ENCODE data around the gene PAX8.

Gene PAX8

DNA sequence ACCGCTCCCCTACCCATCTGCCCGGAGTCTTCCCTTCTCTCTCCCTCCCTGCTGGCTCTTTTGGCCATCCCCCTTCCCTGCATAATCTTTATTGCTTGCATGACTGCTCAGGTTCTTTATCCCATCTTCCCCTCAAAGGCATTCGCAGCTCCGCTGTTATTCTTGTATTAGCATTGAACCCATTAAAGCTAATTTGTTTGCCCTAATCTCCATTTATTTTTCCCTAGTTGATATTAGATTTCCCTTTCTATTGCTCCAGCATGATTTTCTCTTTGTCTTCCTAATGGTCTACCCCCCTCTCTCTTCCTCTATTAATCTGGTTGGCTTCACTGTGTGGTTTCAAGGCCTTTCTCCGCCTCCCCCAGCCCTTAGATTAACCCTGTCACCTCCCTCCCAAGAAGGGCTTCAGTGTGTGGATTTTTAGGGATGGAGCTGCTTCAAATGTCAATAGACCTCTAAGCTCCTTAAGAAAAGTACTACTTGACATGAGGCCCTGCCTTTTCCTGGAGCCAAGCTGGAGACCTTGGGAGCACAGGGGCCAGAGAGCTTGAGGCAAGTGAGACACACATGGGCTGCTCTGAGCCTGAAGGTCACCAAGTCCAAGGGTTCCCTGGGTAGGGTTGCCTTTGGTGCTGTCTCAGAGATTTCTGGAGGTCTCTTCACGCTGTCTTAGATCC is 20.1 kb downstream of the PAX8 start:
- no peak overlapping the region for H3K4me3 Mint-ChIP-seq
- no peak overlapping the region for H3K27ac Mint-ChIP-seq
- no peaks in the 10 kb centered on the region for H3K9me3 Mint-ChIP-seq
- peaks cover 32% of the 10 kb centered on the region for H3K36me3 Mint-ChIP-seq
- H3K4me1 Mint-ChIP-seq: peaks cover 8% of the 10 kb centered on the region
- no peaks in the 10 kb centered on the region for H3K27me3 Mint-ChIP-seq
- no peak for ATAC-seq

DNA sequence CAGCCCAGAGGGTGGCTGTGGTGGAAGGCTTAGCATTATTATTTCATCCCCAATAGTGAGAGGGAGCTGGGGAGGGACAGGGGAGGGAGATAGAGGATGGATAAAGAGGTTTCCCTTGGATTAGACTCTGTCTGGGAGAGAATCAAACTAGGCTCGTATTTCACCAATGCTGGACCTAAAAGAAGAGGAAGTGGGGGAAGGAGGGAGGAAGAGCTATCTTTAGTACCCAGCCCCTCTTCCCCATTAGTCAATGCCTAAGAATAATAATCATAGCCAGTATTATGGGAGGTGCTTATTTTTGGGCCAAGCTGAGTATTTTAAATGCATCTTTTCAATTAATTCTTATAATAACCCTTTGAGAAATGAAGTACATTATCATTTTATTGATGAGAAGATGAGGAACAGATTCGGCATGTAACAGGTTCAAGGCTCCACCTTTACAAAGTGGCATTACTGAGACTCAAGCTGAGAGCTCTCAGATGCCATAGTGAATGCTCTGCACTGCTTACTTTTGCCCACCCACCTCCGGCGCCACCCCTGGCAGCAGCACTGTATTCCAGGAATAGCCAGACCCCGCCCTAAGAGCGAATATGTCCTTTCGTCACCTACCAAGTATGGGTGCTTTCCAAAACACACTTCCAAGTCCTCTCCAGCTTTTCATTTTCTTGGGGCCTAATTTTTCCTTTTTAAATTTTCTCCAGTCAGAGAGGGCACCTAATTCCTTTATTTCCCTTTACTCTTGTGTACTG is 21.0 kb downstream of the PAX8 start:
- no peak for ATAC-seq
- Mint-ChIP-seq H3K4me1 (peaks cover 8% of the 10 kb centered on the region), H3K27ac (no peak overlapping the region), H3K36me3 (peaks cover 32% of the 10 kb centered on the region), H3K9me3 (no peaks in the 10 kb centered on the region), H3K27me3 (no peaks in the 10 kb centered on the region), H3K4me3 (no peak overlapping the region)

GRCh38 chr2:113255140-113256070 is 23.3 kb downstream of the PAX8 start:
- H3K4me3 Mint-ChIP-seq: no peak overlapping the region
- peaks cover 27% of the 10 kb centered on the region for H3K36me3 Mint-ChIP-seq
- no peaks in the 10 kb centered on the region for H3K9me3 Mint-ChIP-seq
- ATAC-seq: no peak
- H3K27me3 Mint-ChIP-seq: no peaks in the 10 kb centered on the region
- peaks cover 20% of the 10 kb centered on the region for H3K4me1 Mint-ChIP-seq
- no peak overlapping the region for H3K27ac Mint-ChIP-seq

- Mint-ChIP-seq H3K9me3 (no peaks in the 10 kb centered on the region), H3K4me3 (no peak overlapping the region), H3K4me1 (peaks cover 21% of the 10 kb centered on the region), H3K36me3 (peaks cover 21% of the 10 kb centered on the region), H3K27ac (no peak overlapping the region), H3K27me3 (no peaks in the 10 kb centered on the region)
- no peak for ATAC-seq
Measured at GRCh38 chr2:113253453-113253852, 25.3 kb downstream of the PAX8 start.

- H3K36me3 Mint-ChIP-seq: peaks cover 13% of the 10 kb centered on the region
- H3K27me3 Mint-ChIP-seq: no peaks in the 10 kb centered on the region
- no peaks in the 10 kb centered on the region for H3K9me3 Mint-ChIP-seq
- H3K4me1 Mint-ChIP-seq: peaks cover 17% of the 10 kb centered on the region
- H3K27ac Mint-ChIP-seq: no peak overlapping the region
- ATAC-seq: no peak
- H3K4me3 Mint-ChIP-seq: no peak overlapping the region
Measured at GRCh38 chr2:113252047-113252590, 26.6 kb downstream of the PAX8 start.

- Mint-ChIP-seq H3K4me1 (peaks cover 13% of the 10 kb centered on the region), H3K27ac (peak overlapping the region; percentile 38), H3K4me3 (no peak overlapping the region), H3K9me3 (no peaks in the 10 kb centered on the region), H3K36me3 (peaks cover 7% of the 10 kb centered on the region), H3K27me3 (no peaks in the 10 kb centered on the region)
- ATAC-seq: no peak
Measured at GRCh38 chr2:113251118-113251517, 27.6 kb downstream of the PAX8 start.

- Mint-ChIP-seq H3K36me3 (no peaks in the 10 kb centered on the region), H3K27me3 (no peaks in the 10 kb centered on the region), H3K4me1 (peaks cover 13% of the 10 kb centered on the region), H3K9me3 (no peaks in the 10 kb centered on the region), H3K4me3 (no peak overlapping the region), H3K27ac (no peak overlapping the region)
- ATAC-seq: peak; percentile 75
Measured at GRCh38 chr2:113248997-113249770, 29.5 kb downstream of the PAX8 start.

- peaks cover 12% of the 10 kb centered on the region for H3K4me1 Mint-ChIP-seq
- no peaks in the 10 kb centered on the region for H3K27me3 Mint-ChIP-seq
- no peaks in the 10 kb centered on the region for H3K9me3 Mint-ChIP-seq
- no peak overlapping the region for H3K27ac Mint-ChIP-seq
- H3K4me3 Mint-ChIP-seq: no peak overlapping the region
- no peak for ATAC-seq
- peaks cover 6% of the 10 kb centered on the region for H3K36me3 Mint-ChIP-seq
Measured at GRCh38 chr2:113246606-113247005, 32.1 kb downstream of the PAX8 start.

GRCh38 chr2:113245276-113245711 is 33.4 kb downstream of the PAX8 start:
- H3K9me3 Mint-ChIP-seq: no peaks in the 10 kb centered on the region
- peaks cover 8% of the 10 kb centered on the region for H3K4me1 Mint-ChIP-seq
- no peaks in the 10 kb centered on the region for H3K27me3 Mint-ChIP-seq
- no peak overlapping the region for H3K27ac Mint-ChIP-seq
- no peak overlapping the region for H3K4me3 Mint-ChIP-seq
- peaks cover 12% of the 10 kb centered on the region for H3K36me3 Mint-ChIP-seq
- ATAC-seq: no peak

DNA sequence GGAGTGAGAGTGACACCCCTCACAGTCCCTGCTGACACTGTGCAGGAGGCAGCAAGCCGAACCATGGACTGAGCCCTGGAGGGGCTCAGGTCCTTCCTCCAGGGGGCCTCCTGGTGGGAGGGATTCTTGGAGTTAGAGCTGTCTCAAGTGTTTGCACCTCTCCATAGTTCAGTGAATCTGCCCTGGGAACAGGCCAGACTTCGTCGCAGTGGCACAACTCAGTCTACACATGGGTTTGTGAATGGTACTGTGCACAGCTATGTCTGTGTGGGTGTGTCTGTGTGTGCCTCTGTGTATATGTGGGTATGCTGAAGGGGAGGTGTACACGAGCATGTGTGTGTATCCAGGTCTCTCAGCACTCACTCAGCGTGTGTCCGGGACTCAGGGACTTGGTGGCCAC is 36.4 kb downstream of the PAX8 start:
- no peak overlapping the region for H3K27ac Mint-ChIP-seq
- H3K36me3 Mint-ChIP-seq: peaks cover 12% of the 10 kb centered on the region
- no peak for ATAC-seq
- H3K4me1 Mint-ChIP-seq: peaks cover 8% of the 10 kb centered on the region
- H3K4me3 Mint-ChIP-seq: no peak overlapping the region
- no peaks in the 10 kb centered on the region for H3K9me3 Mint-ChIP-seq
- no peaks in the 10 kb centered on the region for H3K27me3 Mint-ChIP-seq

DNA sequence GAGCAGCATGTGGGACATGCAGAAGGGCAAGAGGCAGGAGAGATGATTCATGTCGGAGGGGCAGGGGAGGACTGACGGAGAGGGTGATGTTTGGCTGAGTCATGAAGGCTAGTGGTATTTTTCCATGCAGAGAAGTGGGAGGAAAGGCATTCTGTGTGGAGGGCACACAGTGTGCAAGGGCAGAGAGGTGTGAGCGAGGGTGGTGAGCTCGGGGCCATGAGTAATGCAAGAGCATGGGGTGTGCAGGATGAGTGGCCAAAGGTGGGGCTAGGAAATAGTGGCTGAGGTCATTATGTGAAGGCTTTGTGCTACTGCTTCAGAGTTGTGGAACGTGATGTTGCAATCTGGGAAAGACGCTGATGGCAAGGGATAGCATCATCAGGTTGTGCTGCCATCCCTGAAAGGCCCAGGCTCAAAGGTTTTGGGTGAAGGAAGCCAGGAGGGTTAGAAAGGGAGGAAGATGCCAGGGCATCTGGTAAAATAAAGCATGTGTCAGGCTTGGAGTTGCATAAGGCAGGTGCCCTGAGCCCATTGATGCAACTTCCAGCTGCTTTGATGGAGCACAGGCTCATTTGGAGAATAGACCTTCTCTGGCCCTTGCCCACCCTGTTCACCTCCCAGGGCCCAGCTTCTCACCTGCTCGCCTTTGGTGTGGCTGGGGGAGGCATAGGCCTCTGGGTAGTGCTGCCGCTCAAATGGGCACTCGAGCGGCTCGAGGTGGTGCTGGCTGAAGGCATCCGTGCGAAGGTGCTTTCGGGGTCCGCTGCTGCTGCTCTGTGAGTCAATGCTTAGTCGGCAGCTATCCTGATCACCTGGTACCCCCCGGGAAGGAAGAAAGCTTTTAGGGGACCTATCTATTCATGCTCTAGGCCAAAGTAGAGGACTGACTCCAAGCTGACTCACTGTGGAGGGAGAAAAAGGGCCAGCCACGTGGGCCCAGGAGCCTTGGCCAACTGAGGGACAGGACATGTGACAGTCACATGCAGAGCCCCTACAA is 37.5 kb downstream of the PAX8 start:
- Mint-ChIP-seq H3K27me3 (no peaks in the 10 kb centered on the region), H3K9me3 (no peaks in the 10 kb centered on the region), H3K4me1 (peaks cover 15% of the 10 kb centered on the region), H3K27ac (peak overlapping the region; percentile 19), H3K4me3 (no peak overlapping the region), H3K36me3 (peaks cover 12% of the 10 kb centered on the region)
- ATAC-seq: peak; percentile 52

DNA sequence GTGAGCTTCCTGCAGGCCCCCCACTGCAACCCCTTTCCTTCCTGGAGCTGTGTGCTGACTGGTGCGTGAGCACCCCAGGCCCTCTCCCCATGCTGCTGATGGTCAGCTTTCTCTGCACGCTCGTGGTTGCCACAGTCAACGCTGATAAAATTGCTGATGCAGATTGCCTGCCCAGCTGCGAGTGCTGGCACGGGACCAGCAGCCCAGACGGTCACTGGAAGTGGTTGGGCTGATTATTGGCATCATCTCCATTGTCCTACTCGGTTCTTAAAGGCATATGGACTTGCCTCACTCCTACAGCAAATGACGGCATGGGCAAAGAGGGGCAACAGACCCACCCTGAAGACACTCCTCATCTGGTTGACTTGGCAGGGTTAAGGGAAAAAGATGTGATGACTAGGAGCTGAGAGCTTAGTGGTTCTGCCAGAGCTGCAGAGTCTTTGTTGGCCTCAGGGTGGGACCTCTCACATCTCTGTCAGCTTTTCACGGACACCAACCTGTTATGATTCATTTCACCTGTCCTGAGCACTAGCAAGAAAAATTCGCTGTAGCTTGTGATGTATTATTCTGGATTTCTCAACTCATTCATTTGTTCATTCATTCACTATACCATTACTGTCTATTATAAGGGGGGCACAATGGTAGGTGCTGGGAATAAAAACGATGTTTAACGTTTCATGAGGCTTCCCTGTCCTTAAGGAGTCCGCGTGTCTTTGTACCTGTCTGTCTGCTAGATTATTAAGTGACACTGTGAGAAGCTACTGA is 38.4 kb downstream of the PAX8 start:
- peaks cover 12% of the 10 kb centered on the region for H3K36me3 Mint-ChIP-seq
- no peak overlapping the region for H3K4me3 Mint-ChIP-seq
- H3K9me3 Mint-ChIP-seq: no peaks in the 10 kb centered on the region
- peak overlapping the region; percentile 19 for H3K27ac Mint-ChIP-seq
- H3K27me3 Mint-ChIP-seq: no peaks in the 10 kb centered on the region
- peaks cover 15% of the 10 kb centered on the region for H3K4me1 Mint-ChIP-seq
- ATAC-seq: no peak

Data from stimulated activated memory B cell treated with anti-CD40 and anti-IgM and Interleukin-4, amounts not matched to agents 10 μg/mL and 1 μg/mL and 100 μg/mL, for 72 hours (primary cell).